Measurements from ENCODE around the gene CFAP61. TPM values are rescaled to one million over a fixed set of nuclear protein-coding genes. Genes with fewer than 3 reads are reported as not detected.

Gene CFAP61
- total and polyA plus RNA-seq, 10 donors: 0.06 to 0.17 TPM; not detected in 8

DNA sequence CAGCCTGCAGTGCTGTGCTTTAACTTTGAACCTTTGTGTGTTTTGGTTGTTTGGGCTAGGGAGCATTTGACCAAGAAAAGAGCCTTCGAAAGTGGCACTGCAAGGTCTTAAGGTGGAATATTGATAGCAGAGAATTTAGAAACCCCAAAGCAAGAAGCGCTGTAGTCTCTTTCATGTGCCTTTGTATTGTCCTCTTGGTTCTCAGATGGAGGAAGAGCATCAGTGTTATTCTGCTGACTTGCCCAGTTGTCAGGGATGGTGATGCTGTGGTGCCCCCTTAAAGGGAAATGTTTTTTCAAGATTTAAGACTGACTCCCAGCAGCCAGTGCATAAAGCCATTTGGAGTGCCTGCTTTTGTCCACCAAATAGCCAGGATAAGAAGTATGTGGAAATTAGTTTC lies 212.9 kb downstream of the CFAP61 start:
- H3K4me3 ChIP-seq: no peak overlapping the region
- no peaks in the 10 kb centered on the region for H3K9me3 ChIP-seq
- intact Hi-C loops (cut with DNase I; ENCODE audit: low total_unique reads): no loop called here
- H3K36me3 ChIP-seq: no peaks in the 10 kb centered on the region
- TF ChIP-seq POLR2AphosphoS5 (IDR thresholded peaks at IDR 0.05) (no peak), POLR2A (IDR thresholded peaks at IDR 0.05) (no peak)
- TF ChIP-seq, protein P1, sequence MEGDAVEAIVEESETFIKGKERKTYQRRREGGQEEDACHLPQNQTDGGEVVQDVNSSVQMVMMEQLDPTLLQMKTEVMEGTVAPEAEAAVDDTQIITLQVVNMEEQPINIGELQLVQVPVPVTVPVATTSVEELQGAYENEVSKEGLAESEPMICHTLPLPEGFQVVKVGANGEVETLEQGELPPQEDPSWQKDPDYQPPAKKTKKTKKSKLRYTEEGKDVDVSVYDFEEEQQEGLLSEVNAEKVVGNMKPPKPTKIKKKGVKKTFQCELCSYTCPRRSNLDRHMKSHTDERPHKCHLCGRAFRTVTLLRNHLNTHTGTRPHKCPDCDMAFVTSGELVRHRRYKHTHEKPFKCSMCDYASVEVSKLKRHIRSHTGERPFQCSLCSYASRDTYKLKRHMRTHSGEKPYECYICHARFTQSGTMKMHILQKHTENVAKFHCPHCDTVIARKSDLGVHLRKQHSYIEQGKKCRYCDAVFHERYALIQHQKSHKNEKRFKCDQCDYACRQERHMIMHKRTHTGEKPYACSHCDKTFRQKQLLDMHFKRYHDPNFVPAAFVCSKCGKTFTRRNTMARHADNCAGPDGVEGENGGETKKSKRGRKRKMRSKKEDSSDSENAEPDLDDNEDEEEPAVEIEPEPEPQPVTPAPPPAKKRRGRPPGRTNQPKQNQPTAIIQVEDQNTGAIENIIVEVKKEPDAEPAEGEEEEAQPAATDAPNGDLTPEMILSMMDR (IDR thresholded peaks at IDR 0.05 in 8 of 11, conservative IDR thresholded peaks at IDR 0.05 in 3 of 11): no peak
- H3K4me1 ChIP-seq: peaks cover 0 to 14% (median 0%) of the 10 kb centered on the region in 6 donors
- 69 to 83% (median 78%) methylated on average over 2 of the region's 2 CpGs for WGBS, 5 donors
- H3K27me3 ChIP-seq (replicated peaks in 1 of 7): no peaks in the 10 kb centered on the region
- DNase-seq: no peak
- no peak overlapping the region for H3K27ac ChIP-seq

GRCh38 chr20:20266552-20266951 lies 214.2 kb downstream of the CFAP61 start:
- DNase-seq: no peak
- H3K9me3 ChIP-seq: no peaks in the 10 kb centered on the region
- no peak for TF ChIP-seq POLR2A (IDR thresholded peaks at IDR 0.05)
- no peak for TF ChIP-seq POLR2AphosphoS5 (IDR thresholded peaks at IDR 0.05)
- TF ChIP-seq, protein P1 (IDR thresholded peaks at IDR 0.05 in 8 of 11, conservative IDR thresholded peaks at IDR 0.05 in 3 of 11): no peak
- no peak overlapping the region for H3K4me3 ChIP-seq
- H3K27me3 ChIP-seq (replicated peaks in 1 of 7): no peaks in the 10 kb centered on the region
- intact Hi-C loops (cut with DNase I; ENCODE audit: low total_unique reads): no loop called here
- H3K4me1 ChIP-seq: peaks cover 0 to under 1% (median 0%) of the 10 kb centered on the region in 6 donors
- no peaks in the 10 kb centered on the region for H3K36me3 ChIP-seq
- no peak overlapping the region for H3K27ac ChIP-seq
- 71 to 88% (median 83%) methylated on average over 4 of the region's 4 CpGs for WGBS, 5 donors

DNA sequence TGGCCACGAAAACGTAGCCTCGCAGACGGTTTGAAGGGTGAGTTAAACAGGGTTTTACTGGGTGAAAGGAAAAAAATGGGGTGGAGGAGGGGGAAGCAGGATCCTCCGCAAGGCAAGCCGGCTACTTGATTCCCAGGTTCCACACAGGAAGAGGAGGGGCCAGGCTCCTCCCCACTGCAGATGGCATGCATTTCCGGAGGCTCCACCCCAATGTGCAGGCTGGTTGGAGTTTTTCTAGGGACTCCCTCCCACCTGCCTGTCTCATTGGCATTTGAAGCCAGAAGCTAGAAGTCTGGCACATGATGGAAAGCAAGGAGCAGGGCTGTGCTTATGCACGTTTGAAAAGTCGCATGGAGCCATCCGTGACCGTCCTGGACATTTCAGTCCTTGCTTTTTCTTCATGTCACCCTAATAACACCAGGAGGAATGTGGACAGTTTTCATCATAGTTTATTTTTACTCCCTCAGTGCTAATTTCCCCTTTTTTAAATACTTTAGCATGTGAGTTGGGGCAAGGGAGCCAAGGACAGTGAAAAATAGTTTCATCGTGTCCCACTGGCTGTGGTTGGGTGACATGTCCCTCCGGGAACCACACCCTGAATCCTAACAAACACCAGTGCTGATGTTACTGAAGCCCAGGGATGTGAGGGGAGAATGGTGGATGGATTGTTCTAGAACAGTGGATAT lies 215.5 kb downstream of the CFAP61 start:
- Histone ChIP-seq H3K9me3 (no peaks in the 10 kb centered on the region), H3K36me3 (no peaks in the 10 kb centered on the region), H3K27ac (no peak overlapping the region), H3K4me3 (no peak overlapping the region), H3K4me1 (no peaks in the 10 kb centered on the region), H3K27me3 (replicated peaks in 1 of 7) (no peaks in the 10 kb centered on the region)
- intact Hi-C loops (cut with DNase I; ENCODE audit: low total_unique reads): no loop called here
- WGBS, 5 donors: 73 to 84% (median 77%) methylated on average over 13 of the region's 13 CpGs
- DNase-seq: no peak
- no peak for TF ChIP-seq POLR2AphosphoS5 (IDR thresholded peaks at IDR 0.05)
- TF ChIP-seq, protein P1 (IDR thresholded peaks at IDR 0.05 in 8 of 11, conservative IDR thresholded peaks at IDR 0.05 in 3 of 11): no peak
- no peak for TF ChIP-seq POLR2A (IDR thresholded peaks at IDR 0.05)

- H3K4me3 ChIP-seq: no peak overlapping the region
Observed at GRCh38 chr20:20271271-20271670, 218.9 kb downstream of the CFAP61 start.

More at GRCh38 chr20:20271271-20271670, 218.9 kb downstream of the CFAP61 start:
- Histone ChIP-seq H3K4me1 (peaks cover 0 to under 1% (median 0%) of the 10 kb centered on the region in 6 donors), H3K36me3 (no peaks in the 10 kb centered on the region), H3K27me3 (replicated peaks in 1 of 7) (no peaks in the 10 kb centered on the region), H3K27ac (no peak overlapping the region), H3K9me3 (no peaks in the 10 kb centered on the region)
- intact Hi-C loops (cut with DNase I; ENCODE audit: low total_unique reads): no loop called here
- no peak for DNase-seq
- 81 to 86% (median 84%) methylated on average over 10 of the region's 10 CpGs for WGBS, 5 donors
- TF ChIP-seq, protein P1 (IDR thresholded peaks at IDR 0.05 in 8 of 11, conservative IDR thresholded peaks at IDR 0.05 in 3 of 11): no peak
- TF ChIP-seq POLR2AphosphoS5 (IDR thresholded peaks at IDR 0.05) (no peak), POLR2A (IDR thresholded peaks at IDR 0.05) (no peak)
